ENCODE measurements around the gene LAMC3.

GRCh38 chr9:130962418-130963316 is 46.3 kb upstream of the LAMC3 start:
- TF ChIP-seq CTCF (IDR thresholded peaks at IDR 0.05) (no peak), POLR2A (IDR thresholded peaks at IDR 0.05) (no peak)
